Natural killer cell (primary cell): ENCODE results near the gene CCSAP. TPM values are rescaled to one million over a fixed set of nuclear protein-coding genes. Genes with fewer than 3 reads are reported as not detected.

ENCODE experiments used
- ATAC-seq, 3 donors: fragments of 150-1000 bp in 2 of 3; fragments of 200-7000 bp in 1 of 3; cut with Tn5 transposase; 1 replicate in 1 of 3; 2 replicates in 2 of 3; pipeline ENCODE4 v1.10.0; 2021; ENCODE audit warnings: mild to moderate bottlenecking in 2 of 3, moderate library complexity in 2 of 3
- DNase-seq, 2 donors: peaks; one replicate each; pipeline versions ENCODE4 v3.0.0 to v3.0.0-alpha.2; 2013 to 2021; ENCODE audit warnings: mixed read lengths in 1 of 2
- H3K27ac ChIP-seq: one replicate; pipeline ENCODE4 v1.5.1; 2013; ENCODE audit warnings: mild to moderate bottlenecking, low read length
- H3K27me3 ChIP-seq: one replicate; pipeline ENCODE4 v1.6.1; 2013; ENCODE audit warnings: low read length; ENCODE audit not compliant: control insufficient read depth, insufficient read depth
- H3K36me3 ChIP-seq: one replicate; pipeline ENCODE4 v1.6.1; 2013; ENCODE audit warnings: low read length; ENCODE audit not compliant: control insufficient read depth, insufficient read depth
- H3K4me1 ChIP-seq: one replicate; pipeline ENCODE4 v1.6.1; 2013; ENCODE audit warnings: low read length; ENCODE audit not compliant: control insufficient read depth, insufficient read depth
- H3K4me3 ChIP-seq: one replicate; pipeline ENCODE4 v1.5.1; 2013; ENCODE audit warnings: low read length
- H3K9me3 ChIP-seq: one replicate; pipeline ENCODE4 v1.6.1; 2013; ENCODE audit warnings: low read length; ENCODE audit not compliant: control insufficient read depth, insufficient read depth
- H3K27ac Mint-ChIP-seq, 2 donors: one replicate each; pipeline ENCODE4 v1.8.0; 2022; ENCODE audit warnings: mild to moderate bottlenecking in 2 of 2, mixed read lengths in 2 of 2, moderate library complexity in 1 of 2
- H3K27me3 Mint-ChIP-seq, 2 donors: one replicate each; pipeline ENCODE4 v1.8.0; 2022; ENCODE audit warnings: low read depth in 2 of 2, mixed read lengths in 2 of 2
- H3K36me3 Mint-ChIP-seq: one replicate; pipeline ENCODE4 v1.8.0; 2022; ENCODE audit warnings: mixed read lengths
- H3K4me1 Mint-ChIP-seq, 2 donors: one replicate each; pipeline ENCODE4 v1.8.0; 2022; ENCODE audit warnings: mixed read lengths in 2 of 2
- H3K4me3 Mint-ChIP-seq: one replicate; pipeline ENCODE4 v1.8.0; 2022; ENCODE audit warnings: mild to moderate bottlenecking, moderate library complexity, mixed read lengths
- H3K9me3 Mint-ChIP-seq, 2 donors: one replicate each; pipeline ENCODE4 v1.8.0; 2022; ENCODE audit warnings: mixed read lengths in 2 of 2
- CTCF ChIP-seq: fragments of 200-600 bp; IDR thresholded peaks from one replicate; pipeline ENCODE4 v1.8.0; 2022; ENCODE audit warnings: antibody characterized with exemption
- WGBS: methylation state at CpG from one replicate; pipeline ENCODE4 v1.1.7; 2013; ENCODE audit warnings: missing lambda C conversion rate; ENCODE audit not compliant: insufficient coverage; 5-methylcytosine and 5-hydroxymethylcytosine counted together
- intact Hi-C: fragments of 100-400 bp; cut with micrococcal nuclease; formaldehyde crosslinking; loops from one replicate; pipeline ENCODE4 v1.14.2; 2022
- total RNA-seq, 4 donors: library from RNA; stranded (reverse); fragments of 120-200 nt in 1 of 4; gene quantifications; one replicate each; pipeline versions ENCODE4 v1.2.3 to v1.2.4, GENCODE V29; 2013 to 2022

The CCSAP gene
- total RNA-seq, 3 donors from 2014 or later (not counting 1 experiment from before 2014, with no cell fraction given): 6.8 to 14.0 (median 10.2) TPM

- intact Hi-C loops: no loop called here
- Histone ChIP-seq H3K27me3 (no peaks in the 10 kb centered on the region), H3K36me3 (peaks cover 25% of the 10 kb centered on the region), H3K4me3 (no peak overlapping the region), H3K27ac (no peak overlapping the region), H3K9me3 (no peaks in the 10 kb centered on the region), H3K4me1 (no peaks in the 10 kb centered on the region)
- no peak for TF ChIP-seq CTCF
- ATAC-seq (no peak), DNase-seq (no peak)
- peaks cover 8% of the 10 kb centered on the region for H3K36me3 Mint-ChIP-seq
- H3K27me3 Mint-ChIP-seq: no peaks in the 10 kb centered on the region
- H3K9me3 Mint-ChIP-seq: no peaks in the 10 kb centered on the region
- no peak overlapping the region for H3K4me3 Mint-ChIP-seq
- H3K4me1 Mint-ChIP-seq: peaks cover 8 to 16% of the 10 kb centered on the region in 2 donors
- 97% methylated on average over 7 of the region's 7 CpGs for WGBS
- no peak overlapping the region for H3K27ac Mint-ChIP-seq
Measured at GRCh38 chr1:229323201-229323600, 19.6 kb downstream of the CCSAP start.

GRCh38 chr1:229319487-229319886, 23.4 kb downstream of the CCSAP start:
- Mint-ChIP-seq H3K27ac (no peak overlapping the region), H3K4me3 (no peak overlapping the region), H3K4me1 (no peaks in the 10 kb centered on the region), H3K27me3 (no peaks in the 10 kb centered on the region), H3K36me3 (peaks cover 8% of the 10 kb centered on the region), H3K9me3 (no peaks in the 10 kb centered on the region)
- Histone ChIP-seq H3K27me3 (no peaks in the 10 kb centered on the region), H3K36me3 (peaks cover 14% of the 10 kb centered on the region), H3K4me1 (no peaks in the 10 kb centered on the region), H3K4me3 (no peak overlapping the region), H3K9me3 (no peaks in the 10 kb centered on the region), H3K27ac (no peak overlapping the region)
- DNase-seq: no peak
- ATAC-seq: no peak
- intact Hi-C loops: no loop called here
- TF ChIP-seq CTCF: no peak
- WGBS: over 99% methylated on average over 7 of the region's 7 CpGs

- 99% methylated on average over 4 of the region's 4 CpGs for WGBS
- Histone ChIP-seq H3K9me3 (no peaks in the 10 kb centered on the region), H3K36me3 (peaks cover 10% of the 10 kb centered on the region), H3K4me1 (no peaks in the 10 kb centered on the region), H3K27ac (no peak overlapping the region), H3K27me3 (no peaks in the 10 kb centered on the region), H3K4me3 (no peak overlapping the region)
- no peak for DNase-seq
- H3K27me3 Mint-ChIP-seq: no peaks in the 10 kb centered on the region
- TF ChIP-seq CTCF: no peak
- ATAC-seq: no peak
- H3K4me3 Mint-ChIP-seq: no peak overlapping the region
- intact Hi-C loops: no loop called here
- no peaks in the 10 kb centered on the region for H3K9me3 Mint-ChIP-seq
- H3K27ac Mint-ChIP-seq: no peak overlapping the region
- peaks cover 8% of the 10 kb centered on the region for H3K36me3 Mint-ChIP-seq
- H3K4me1 Mint-ChIP-seq: no peaks in the 10 kb centered on the region
Measured at GRCh38 chr1:229318056-229318455, 24.8 kb downstream of the CCSAP start.

- intact Hi-C loops: no loop called here
- TF ChIP-seq CTCF: no peak
- H3K27me3 ChIP-seq: no peaks in the 10 kb centered on the region
Measured at GRCh38 chr1:229316166-229316565, 26.7 kb downstream of the CCSAP start.

More at GRCh38 chr1:229316166-229316565, 26.7 kb downstream of the CCSAP start:
- Mint-ChIP-seq H3K27ac (no peak overlapping the region), H3K9me3 (no peaks in the 10 kb centered on the region), H3K4me1 (no peaks in the 10 kb centered on the region), H3K27me3 (no peaks in the 10 kb centered on the region), H3K36me3 (no peaks in the 10 kb centered on the region), H3K4me3 (no peak overlapping the region)
- no peak overlapping the region for H3K27ac ChIP-seq
- ATAC-seq: no peak
- no peak overlapping the region for H3K4me3 ChIP-seq
- WGBS: 100% methylated on average over 2 of the region's 2 CpGs
- H3K4me1 ChIP-seq: no peaks in the 10 kb centered on the region
- H3K9me3 ChIP-seq: no peaks in the 10 kb centered on the region
- peaks cover 11% of the 10 kb centered on the region for H3K36me3 ChIP-seq
- no peak for DNase-seq
